HepG2 (cell line): ENCODE results near the gene PSMD12. TPM values are rescaled to one million over a fixed set of nuclear protein-coding genes. Genes with fewer than 3 reads are reported as not detected.
"Not testable (repeated sequence)": the region's sequence is repeated elsewhere in the genome, so short reads cannot be mapped to it uniquely, and the experiment has no call there.

Experiments used
- ATAC-seq: fragments of 200-7000 bp; cut with Tn5 transposase; 3 replicates; pipeline ENCODE4 v1.9.1; 2020; ENCODE audit warnings: mild to moderate bottlenecking, moderate library complexity
- BruUV-seq: library from RNA; stranded (reverse); fragments of 400-500 nt; replicated peaks from 2 replicates; lab custom pipeline; 2021; lab: Mats Ljungman, UMichigan
- CTCF ChIA-PET: fragments of 300-600 bp; formaldehyde crosslinking; extraction: SDS; loops from one replicate; lab custom pipeline; 2021; ENCODE audit warnings: low total read pairs, inconsistent platforms, low intra/inter-chr PET ratio; lab: Yijun Ruan, JAX
- POLR2A ChIA-PET: fragments of 350-600 bp; sonication (Branson Sonifier 250); formaldehyde crosslinking; loops from one replicate; lab custom pipeline; 2020; ENCODE audit warnings: antibody characterized with exemption, inconsistent platforms; lab: Yijun Ruan, JAX
- DNase-seq: peaks from one replicate; pipeline ENCODE4 v3.0.0-alpha.2; 2015; ENCODE audit warnings: low spot score
- FAIRE-seq: peaks from 3 replicates; lab custom pipeline; 2011; peaks lifted over from hg19 to GRCh38; lab: Jason Lieb, UNC
- H2AFZ ChIP-seq: one replicate; pipeline ENCODE4 v1.6.1; 2011; ENCODE audit warnings: low read length, inconsistent platforms
- H3K27ac ChIP-seq: fragments of 300-600 bp; 3 replicates; pipeline ENCODE4 v1.8.0; 2011; ENCODE audit warnings: mixed run types, mild to moderate bottlenecking, mixed read lengths, low read length, inconsistent platforms; ENCODE audit not compliant: insufficient read depth; ENCODE audit errors: extremely low read length
- H3K27me3 ChIP-seq, 2 experiments: fragments of 200-600 bp in 1 of 2; 2 replicates in 1 of 2; 3 replicates in 1 of 2; pipeline versions ENCODE4 v1.6.0 to v1.8.0; 2011; ENCODE audit warnings: low read length in 2 of 2, mild to moderate bottlenecking in 2 of 2, moderate library complexity in 2 of 2, inconsistent platforms in 1 of 2; ENCODE audit not compliant: insufficient read depth in 2 of 2, control insufficient read depth in 1 of 2
- H3K36me3 ChIP-seq, 2 experiments: fragments of 200-600 bp in 1 of 2; replicated peaks in 1 of 2; 2 replicates in 1 of 2; 3 replicates in 1 of 2; pipeline versions ENCODE4 v1.5.1 to v1.8.0; 2011; ENCODE audit warnings: low read length in 2 of 2, inconsistent platforms in 1 of 2; ENCODE audit not compliant: insufficient read depth in 2 of 2, control insufficient read depth in 1 of 2
- H3K4me1 ChIP-seq: 2 replicates; pipeline ENCODE4 v1.5.1; 2012; ENCODE audit warnings: low read length, inconsistent platforms; ENCODE audit not compliant: insufficient read depth
- H3K4me2 ChIP-seq: 2 replicates; pipeline ENCODE4 v1.6.0; 2011; ENCODE audit warnings: low read depth, low read length, inconsistent platforms
- H3K4me3 ChIP-seq, 3 experiments: fragments of 200-600 bp in 1 of 3; sonication (generic), shearing (Covaris generic) in 1 of 3; replicated peaks in 1 of 3; 2 replicates each; pipeline ENCODE4 v1.5.1; 2011 to 2016; ENCODE audit warnings: low read length in 3 of 3, inconsistent platforms in 2 of 3, low read depth in 2 of 3, mild to moderate bottlenecking in 2 of 3, control low read depth in 1 of 3, mixed read lengths in 1 of 3; ENCODE audit not compliant: insufficient read depth in 1 of 3
- H3K79me2 ChIP-seq: one replicate; pipeline ENCODE4 v1.6.1; 2011; ENCODE audit warnings: low read length, inconsistent platforms; ENCODE audit not compliant: insufficient read depth
- H3K9ac ChIP-seq: 2 replicates; pipeline ENCODE4 v1.6.0; 2011; ENCODE audit warnings: mild to moderate bottlenecking, low read depth, low read length, inconsistent platforms; ENCODE audit not compliant: insufficient read depth
- H3K9me3 ChIP-seq: 2 replicates; pipeline ENCODE4 v1.5.1; 2012; ENCODE audit warnings: mild to moderate bottlenecking, low read length
- H4K20me1 ChIP-seq: 2 replicates; pipeline ENCODE4 v1.6.0; 2011; ENCODE audit warnings: inconsistent platforms, mild to moderate bottlenecking, low read length, moderate library complexity; ENCODE audit not compliant: insufficient read depth
- EZH2 ChIP-seq: conservative IDR thresholded peaks from 2 replicates; pipeline ENCODE4 v1.6.1; 2012; ENCODE audit warnings: mild to moderate bottlenecking, low read depth, low read length, moderate library complexity
- HCFC1 ChIP-seq: fragments of 150-350 bp; IDR thresholded peaks from 2 replicates; pipeline ENCODE4 v1.6.1; 2014; ENCODE audit warnings: low read depth, low read length
- RARA ChIP-seq: IDR thresholded peaks from 2 replicates; pipeline ENCODE4 v1.6.1; 2016; ENCODE audit warnings: missing genetic modification reagents, missing compliant biosample characterization
- ZNF564 ChIP-seq: sonication (generic); formaldehyde crosslinking; IDR thresholded peaks from 2 replicates; pipeline ENCODE4 v1.8.1; 2023; ENCODE audit warnings: mild to moderate bottlenecking, missing genetic modification reagents
- ZNF652 ChIP-seq: IDR thresholded peaks from 2 replicates; pipeline ENCODE4 v1.6.1; 2016; ENCODE audit warnings: low read depth, borderline replicate concordance
- WGBS: methylation state at CpG from one replicate; pipeline ENCODE4 v1.1.6; 2017; ENCODE audit warnings: low lambda C conversion rate; 5-methylcytosine and 5-hydroxymethylcytosine counted together
- in situ Hi-C: cut with HindIII; loops from 2 replicates; pipeline ENCODE4 v1.10.0; 2017; ENCODE audit warnings: low pct_unique_long_range_greater_than_20kb; ENCODE audit not compliant: extremely low pct_ligation_motif_present
- intact Hi-C: fragments of 100-400 bp; cut with micrococcal nuclease; formaldehyde crosslinking; loops from one replicate; pipeline ENCODE4 v1.10.0; 2022; ENCODE audit not compliant: unreplicated experiment
- polyA plus RNA-seq, 8 experiments: library from polyadenylated mRNA; depleted of rRNA in 3 of 8; stranded (reverse) in 7 of 8; unstranded in 1 of 8; fragments of >200 nt; fragmentation: Illumina TruSeq in 4 of 8; extraction: Trizol in 4 of 8; gene quantifications; 2 replicates each; pipeline versions ENCODE4 v1.2.1 to v1.2.3, GENCODE V29; 2011 to 2016; ENCODE audit warnings: low read depth in 4 of 8, missing spikeins in 1 of 8, mixed read lengths in 1 of 8; ENCODE audit not compliant: insufficient read depth in 1 of 8
- total RNA-seq, 5 experiments: library from RNA; depleted of rRNA; stranded (reverse); fragments of >200 nt; fragmentation: Illumina TruSeq; extraction: Trizol; gene quantifications; 2 replicates each; pipeline ENCODE4 v1.2.3, GENCODE V29; 2016; ENCODE audit warnings: low read depth in 1 of 5
- TF ChIP-seq, protein P1 (sequence below): fragments of 450-650 bp; IDR thresholded peaks from 2 replicates; pipeline ENCODE4 v1.6.1; 2017; ENCODE audit warnings: mild to moderate bottlenecking

Gene PSMD12
- total and polyA plus RNA-seq, 2 of the 13 experiments (the other 11 are each of a cell fraction or from before 2014, with no cell fraction given), result 27.4 to 71.7 TPM

DNA sequence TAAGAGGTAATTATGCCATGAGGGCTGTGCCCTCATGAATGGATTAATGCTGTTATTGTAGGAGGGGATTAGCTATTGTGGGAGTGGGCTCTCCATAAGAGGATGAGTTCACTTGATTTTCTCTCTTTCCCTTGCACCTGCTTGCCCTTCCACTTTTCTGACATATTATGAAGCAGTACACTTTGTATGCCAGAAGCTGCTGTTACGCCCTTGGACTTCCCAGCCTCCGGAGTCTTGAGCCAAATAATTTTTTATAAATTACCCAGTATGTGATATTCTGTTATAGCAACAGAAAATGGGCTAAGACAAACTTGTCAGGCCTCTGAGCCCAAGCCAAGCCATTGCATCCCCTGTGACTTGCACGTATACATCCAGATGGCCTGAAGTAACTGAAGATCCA is 38.4 kb downstream of the PSMD12 start:
- ATAC-seq, result no peak
- in situ Hi-C loops (no loop called here), intact Hi-C loops (no loop called here)
- H3K4me1 ChIP-seq, result peaks cover 35% of the 10 kb centered on the region
- H2AFZ ChIP-seq, result no peak overlapping the region
- no peaks in the 10 kb centered on the region for H3K36me3 ChIP-seq
- H3K27ac ChIP-seq, result no peak overlapping the region
- H3K4me2 ChIP-seq, result no peak overlapping the region
- peak; percentile 98 for TF ChIP-seq ZNF564 (CRISPR knock-in tag)
- TF ChIP-seq, protein P1, sequence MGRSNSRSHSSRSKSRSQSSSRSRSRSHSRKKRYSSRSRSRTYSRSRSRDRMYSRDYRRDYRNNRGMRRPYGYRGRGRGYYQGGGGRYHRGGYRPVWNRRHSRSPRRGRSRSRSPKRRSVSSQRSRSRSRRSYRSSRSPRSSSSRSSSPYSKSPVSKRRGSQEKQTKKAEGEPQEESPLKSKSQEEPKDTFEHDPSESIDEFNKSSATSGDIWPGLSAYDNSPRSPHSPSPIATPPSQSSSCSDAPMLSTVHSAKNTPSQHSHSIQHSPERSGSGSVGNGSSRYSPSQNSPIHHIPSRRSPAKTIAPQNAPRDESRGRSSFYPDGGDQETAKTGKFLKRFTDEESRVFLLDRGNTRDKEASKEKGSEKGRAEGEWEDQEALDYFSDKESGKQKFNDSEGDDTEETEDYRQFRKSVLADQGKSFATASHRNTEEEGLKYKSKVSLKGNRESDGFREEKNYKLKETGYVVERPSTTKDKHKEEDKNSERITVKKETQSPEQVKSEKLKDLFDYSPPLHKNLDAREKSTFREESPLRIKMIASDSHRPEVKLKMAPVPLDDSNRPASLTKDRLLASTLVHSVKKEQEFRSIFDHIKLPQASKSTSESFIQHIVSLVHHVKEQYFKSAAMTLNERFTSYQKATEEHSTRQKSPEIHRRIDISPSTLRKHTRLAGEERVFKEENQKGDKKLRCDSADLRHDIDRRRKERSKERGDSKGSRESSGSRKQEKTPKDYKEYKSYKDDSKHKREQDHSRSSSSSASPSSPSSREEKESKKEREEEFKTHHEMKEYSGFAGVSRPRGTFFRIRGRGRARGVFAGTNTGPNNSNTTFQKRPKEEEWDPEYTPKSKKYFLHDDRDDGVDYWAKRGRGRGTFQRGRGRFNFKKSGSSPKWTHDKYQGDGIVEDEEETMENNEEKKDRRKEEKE, result no peak
- TF ChIP-seq RARA (CRISPR knock-in tag), result no peak
- no peak for TF ChIP-seq HCFC1
- TF ChIP-seq ZNF652, result no peak
- no peak for TF ChIP-seq EZH2
- TF ChIP-seq, all 625 proteins: peak for 1
- no TSS peak for BruUV-seq
- Histone ChIP-seq H3K27me3 (no peaks in the 10 kb centered on the region), H3K4me3 (no peak overlapping the region), H3K9me3 (no peaks in the 10 kb centered on the region), H3K79me2 (no peaks in the 10 kb centered on the region), H3K9ac (no peak overlapping the region), H4K20me1 (no peaks in the 10 kb centered on the region)
- DNase-seq (no peak), FAIRE-seq (no peak)
- WGBS, result 39% methylated on average over 3 of the region's 3 CpGs
- ChIA-PET CTCF (no interaction called here), POLR2A (no interaction called here)

GRCh38 chr17:67326959-67327745 is 39.2 kb downstream of the PSMD12 start:
- H3K79me2 ChIP-seq, POLR2A ChIA-PET, H3K27ac ChIP-seq, BruUV-seq, H3K27me3 ChIP-seq, H2AFZ ChIP-seq, DNase-seq, intact Hi-C loops, H4K20me1 ChIP-seq, H3K9me3 ChIP-seq, ATAC-seq, in situ Hi-C loops, CTCF ChIA-PET, H3K9ac ChIP-seq, FAIRE-seq, H3K4me2 ChIP-seq, H3K36me3 ChIP-seq, H3K4me3 ChIP-seq: not testable (repeated sequence)
- H3K4me1 ChIP-seq, result peaks cover 26% of the 10 kb centered on the region
- 59% methylated on average over 13 of the region's 13 CpGs for WGBS
